SK-N-SH treated with all-trans-retinoic acid at 6 μM for 48 hours (cell line): ENCODE data around the gene SOCS1.

Experiments
- ARNTL ChIP-seq: fragments of 450-650 bp; formaldehyde crosslinking; IDR thresholded peaks from 2 replicates; pipeline ENCODE4 v1.5.0; 2020; ENCODE audit warnings: low read depth, mild to moderate bottlenecking, moderate library complexity, borderline replicate concordance
- CREB5 ChIP-seq: fragments of 250-450 bp; sonication (Bioruptor Pico); IDR thresholded peaks from 2 replicates; pipeline ENCODE4 v1.5.1; 2020; ENCODE audit warnings: low read depth, mild to moderate bottlenecking, moderate library complexity
- OSR1 ChIP-seq: fragments of 250-450 bp; sonication (Bioruptor Pico); IDR thresholded peaks from 2 replicates; pipeline ENCODE4 v1.8.0; 2022; ENCODE audit warnings: moderate library complexity, mild to moderate bottlenecking, inconsistent platforms
- PATZ1 ChIP-seq: fragments of 250-450 bp; sonication (Bioruptor Pico); IDR thresholded peaks from 2 replicates; pipeline ENCODE4 v1.8.0; 2020; ENCODE audit warnings: mild to moderate bottlenecking, moderate library complexity, borderline replicate concordance
- PPARA ChIP-seq: fragments of 250-450 bp; sonication (Bioruptor Pico); IDR thresholded peaks from 2 replicates; pipeline ENCODE4 v1.5.0; 2020; ENCODE audit warnings: mild to moderate bottlenecking, borderline replicate concordance
- RARB ChIP-seq: fragments of 250-450 bp; sonication (Bioruptor Pico); IDR thresholded peaks from 2 replicates; pipeline ENCODE4 v1.8.0; 2021; ENCODE audit warnings: mild to moderate bottlenecking, moderate library complexity
- TSHZ2 ChIP-seq: fragments of 250-450 bp; sonication (Bioruptor Pico); IDR thresholded peaks from 2 replicates; pipeline ENCODE4 v1.5.0; 2020; ENCODE audit warnings: mild to moderate bottlenecking, moderate library complexity
- ZFP3 ChIP-seq: fragments of 250-450 bp; sonication (Bioruptor Pico); IDR thresholded peaks from 2 replicates; pipeline ENCODE4 v1.5.0; 2020; ENCODE audit warnings: mild to moderate bottlenecking, moderate library complexity
- ZNF70 ChIP-seq: fragments of 450-650 bp; formaldehyde crosslinking; IDR thresholded peaks from 2 replicates; pipeline ENCODE4 v1.5.0; 2020; ENCODE audit warnings: mild to moderate bottlenecking, moderate library complexity

GRCh38 chr16:11263737-11264136 lies 7.7 kb upstream of the SOCS1 start:
- TF ChIP-seq PPARA (CRISPR knock-in tag) (no peak), ZNF70 (CRISPR knock-in tag) (no peak), ZFP3 (no peak), ARNTL (no peak), TSHZ2 (CRISPR knock-in tag) (no peak), RARB (no peak), OSR1 (CRISPR knock-in tag) (no peak), CREB5 (CRISPR knock-in tag) (no peak), PATZ1 (CRISPR knock-in tag) (no peak)
